IMR-90 (cell line): ENCODE measurements around the gene USP9X. TPM values are rescaled to one million over a fixed set of nuclear protein-coding genes. Genes with fewer than 3 reads are reported as not detected.

ENCODE experiments used
- ATAC-seq: fragments of 200-7000 bp; cut with Tn5 transposase; 2 replicates; pipeline ENCODE4 v1.9.1; 2020; ENCODE audit warnings: low read depth, mild to moderate bottlenecking, moderate library complexity
- BruUV-seq: library from RNA; stranded (reverse); fragments of 400-500 nt; replicated peaks from 2 replicates; lab custom pipeline; 2021; lab: Mats Ljungman, UMichigan
- CTCF ChIA-PET: fragments of 300-600 bp; formaldehyde crosslinking; extraction: SDS; loops from one replicate; lab custom pipeline; 2021; ENCODE audit warnings: antibody characterized with exemption; lab: Yijun Ruan, JAX
- POLR2A ChIA-PET: fragments of 300-600 bp; sonication (Branson Sonifier 250); formaldehyde crosslinking; loops from one replicate; lab custom pipeline; 2022; ENCODE audit warnings: antibody characterized with exemption; ENCODE audit not compliant: unreplicated experiment; lab: Charles Lee
- DNase-seq: peaks from one replicate; pipeline ENCODE4 v3.0.0; 2013
- H2AFZ ChIP-seq: replicated peaks from 2 replicates; pipeline ENCODE3; 2013; ENCODE audit warnings: low read length, mild to moderate bottlenecking; ENCODE audit not compliant: poor library complexity
- H2AK5ac ChIP-seq: 2 replicates; pipeline ENCODE4 v1.6.1; 2013; ENCODE audit warnings: low read depth, low read length, inconsistent platforms
- H2AK9ac ChIP-seq: replicated peaks from 2 replicates; pipeline ENCODE3; 2013; ENCODE audit warnings: mild to moderate bottlenecking, low read depth, low read length, moderate library complexity; ENCODE audit not compliant: poor library complexity
- H2BK120ac ChIP-seq: 2 replicates; pipeline ENCODE4 v1.6.1; 2013; ENCODE audit warnings: low read depth, low read length, inconsistent platforms
- H2BK15ac ChIP-seq: 3 replicates; pipeline ENCODE4 v1.6.1; 2013; ENCODE audit warnings: low read depth, low read length, inconsistent platforms
- H2BK20ac ChIP-seq: 2 replicates; pipeline ENCODE4 v1.6.1; 2013; ENCODE audit warnings: low read depth, mild to moderate bottlenecking, inconsistent platforms, low read length, moderate library complexity
- H2BK5ac ChIP-seq: 2 replicates; pipeline ENCODE4 v1.6.1; 2013; ENCODE audit warnings: mild to moderate bottlenecking, low read depth, low read length, inconsistent platforms; ENCODE audit not compliant: poor library complexity, severe bottlenecking
- H3K14ac ChIP-seq: replicated peaks from 2 replicates; pipeline ENCODE4 v1.6.1; 2013; ENCODE audit warnings: low read depth, low read length, inconsistent platforms
- H3K18ac ChIP-seq: 2 replicates; pipeline ENCODE4 v1.6.1; 2013; ENCODE audit warnings: low read depth, low read length, control low read depth
- H3K23ac ChIP-seq: 2 replicates; pipeline ENCODE4 v1.6.1; 2013; ENCODE audit warnings: low read depth, low read length, inconsistent platforms
- H3K27ac ChIP-seq: 2 replicates; pipeline ENCODE4 v1.5.1; 2013; ENCODE audit warnings: mild to moderate bottlenecking, control low read depth, low read length; ENCODE audit not compliant: insufficient read depth
- H3K27me3 ChIP-seq: 2 replicates; pipeline ENCODE4 v1.6.1; 2013; ENCODE audit warnings: low read length; ENCODE audit not compliant: control insufficient read depth, insufficient read depth
- H3K36me3 ChIP-seq: 2 replicates; pipeline ENCODE4 v1.6.1; 2013; ENCODE audit warnings: low read length, mixed read lengths; ENCODE audit not compliant: control insufficient read depth, insufficient read depth
- H3K4ac ChIP-seq: 2 replicates; pipeline ENCODE4 v1.6.1; 2013; ENCODE audit warnings: low read depth, low read length, inconsistent platforms
- H3K4me1 ChIP-seq: 2 replicates; pipeline ENCODE4 v1.6.1; 2013; ENCODE audit warnings: low read length, mixed read lengths; ENCODE audit not compliant: control insufficient read depth, insufficient read depth
- H3K4me2 ChIP-seq: 2 replicates; pipeline ENCODE4 v1.6.1; 2013; ENCODE audit warnings: low read depth, mild to moderate bottlenecking, control low read depth, low read length, moderate library complexity
- H3K4me3 ChIP-seq: 2 replicates; pipeline ENCODE4 v1.5.1; 2013; ENCODE audit warnings: low read depth, mild to moderate bottlenecking, control low read depth, low read length, moderate library complexity; ENCODE audit not compliant: insufficient read depth
- H3K56ac ChIP-seq: 2 replicates; pipeline ENCODE4 v1.6.1; 2013; ENCODE audit warnings: low read length, inconsistent platforms; ENCODE audit not compliant: insufficient read depth; ENCODE audit errors: extremely low read depth
- H3K79me1 ChIP-seq, 2 experiments: 2 replicates each; pipeline ENCODE4 v1.6.1; 2013; ENCODE audit warnings: low read length in 2 of 2, inconsistent platforms in 1 of 2, low read depth in 1 of 2
- H3K9ac ChIP-seq: 2 replicates; pipeline ENCODE4 v1.6.1; 2013; ENCODE audit warnings: low read depth, low read length, control low read depth
- H3K9me1 ChIP-seq: 2 replicates; pipeline ENCODE4 v1.6.1; 2013; ENCODE audit warnings: low read length, inconsistent platforms; ENCODE audit not compliant: insufficient read depth
- H3K9me3 ChIP-seq: 2 replicates; pipeline ENCODE4 v1.6.1; 2013; ENCODE audit warnings: low read length; ENCODE audit not compliant: control insufficient read depth, insufficient read depth
- H4K20me1 ChIP-seq: 2 replicates; pipeline ENCODE4 v1.6.1; 2013; ENCODE audit warnings: low read length, inconsistent platforms; ENCODE audit not compliant: insufficient read depth
- H4K5ac ChIP-seq: 2 replicates; pipeline ENCODE4 v1.6.1; 2013; ENCODE audit warnings: mild to moderate bottlenecking, low read depth, low read length, control low read depth
- H4K8ac ChIP-seq, 2 experiments: 2 replicates each; pipeline ENCODE4 v1.6.1; 2013; ENCODE audit warnings: low read depth in 2 of 2, low read length in 2 of 2, control low read depth in 1 of 2, inconsistent platforms in 1 of 2
- H4K91ac ChIP-seq: 2 replicates; pipeline ENCODE4 v1.6.1; 2013; ENCODE audit warnings: low read depth, low read length, inconsistent platforms; ENCODE audit not compliant: insufficient read depth
- BHLHE40 ChIP-seq: fragments of 150-350 bp; IDR thresholded peaks from 2 replicates; pipeline ENCODE4 v1.6.1; 2016; ENCODE audit warnings: mild to moderate bottlenecking, low read depth, low read length
- CEBPB ChIP-seq: IDR thresholded peaks from 2 replicates; pipeline ENCODE4 v1.6.1; 2012; ENCODE audit warnings: low read depth, low read length, improper control_type of control experiment
- FOS ChIP-seq: fragments of 150-350 bp; IDR thresholded peaks from 2 replicates; pipeline ENCODE4 v1.6.1; 2016; ENCODE audit warnings: low read depth, low read length
- MAFK ChIP-seq: IDR thresholded peaks from 2 replicates; pipeline ENCODE4 v1.6.1; 2012; ENCODE audit warnings: low read depth, low read length, improper control_type of control experiment
- MAZ ChIP-seq: IDR thresholded peaks from 2 replicates; pipeline ENCODE4 v1.6.1; 2012; ENCODE audit warnings: low read depth, mild to moderate bottlenecking, low read length, improper control_type of control experiment, moderate library complexity, borderline replicate concordance
- MXI1 ChIP-seq: IDR thresholded peaks from 2 replicates; pipeline ENCODE4 v1.6.1; 2012; ENCODE audit warnings: low read depth, mild to moderate bottlenecking, low read length, moderate library complexity, borderline replicate concordance
- RAD21 ChIP-seq: IDR thresholded peaks from 2 replicates; pipeline ENCODE4 v1.6.1; 2012; ENCODE audit warnings: low read length, improper control_type of control experiment
- RCOR1 ChIP-seq: IDR thresholded peaks from 2 replicates; pipeline ENCODE4 v1.6.1; 2012; ENCODE audit warnings: mild to moderate bottlenecking, low read length, improper control_type of control experiment; ENCODE audit not compliant: insufficient replicate concordance
- RFX5 ChIP-seq: IDR thresholded peaks from 2 replicates; pipeline ENCODE4 v1.8.0; 2012; ENCODE audit warnings: low read depth, mild to moderate bottlenecking, low read length, moderate library complexity
- SMC3 ChIP-seq: fragments of 150-350 bp; IDR thresholded peaks from 2 replicates; pipeline ENCODE4 v1.6.1; 2016; ENCODE audit warnings: low read depth, mild to moderate bottlenecking, antibody characterized with exemption, low read length, moderate library complexity
- WGBS, 2 experiments: methylation state at CpG; one replicate each; pipeline versions ENCODE4 v1.1.5 to v1.1.7; 2013; ENCODE audit warnings: missing lambda C conversion rate in 2 of 2; ENCODE audit not compliant: insufficient read length in 1 of 2; ENCODE audit errors: extremely low coverage in 2 of 2; 5-methylcytosine and 5-hydroxymethylcytosine counted together
- dilution Hi-C: fragments of 300-500 bp; cut with HindIII; formaldehyde crosslinking; loops from one replicate; pipeline ENCODE4 v1.14.3; 2018; ENCODE audit warnings: low sequenced_read_pairs; ENCODE audit not compliant: unreplicated experiment
- in situ Hi-C: fragments of 300-500 bp; cut with MboI; formaldehyde crosslinking; loops from 3 replicates; pipeline ENCODE4 v1.14.3; 2019; ENCODE audit warnings: low sequenced_read_pairs, inconsistent platforms, mixed read lengths
- intact Hi-C: fragments of 100-400 bp; cut with micrococcal nuclease; formaldehyde crosslinking; loops from 2 replicates; pipeline ENCODE4 v1.10.0; 2022
- polyA plus RNA-seq, 3 experiments: library from polyadenylated mRNA; depleted of rRNA; stranded (reverse); fragments of >200 nt; gene quantifications; 2 replicates each; pipeline ENCODE4 v1.2.3, GENCODE V29; 2012; ENCODE audit warnings: low replicate concordance in 1 of 3
- total RNA-seq: library from RNA; depleted of rRNA; stranded (reverse); fragments of >200 nt; gene quantifications from 2 replicates; pipeline ENCODE4 v1.2.3, GENCODE V29; 2012
- TF ChIP-seq, protein P1 (sequence below): fragments of 150-350 bp; IDR thresholded peaks from 2 replicates; pipeline ENCODE4 v1.6.1; 2017; ENCODE audit warnings: mild to moderate bottlenecking, antibody characterized with exemption, low read length, low read depth

Gene USP9X
- total and polyA plus RNA-seq, 2 of the 4 experiments (the other 2 are of a cell fraction), result 17.5 to 104 TPM

DNA sequence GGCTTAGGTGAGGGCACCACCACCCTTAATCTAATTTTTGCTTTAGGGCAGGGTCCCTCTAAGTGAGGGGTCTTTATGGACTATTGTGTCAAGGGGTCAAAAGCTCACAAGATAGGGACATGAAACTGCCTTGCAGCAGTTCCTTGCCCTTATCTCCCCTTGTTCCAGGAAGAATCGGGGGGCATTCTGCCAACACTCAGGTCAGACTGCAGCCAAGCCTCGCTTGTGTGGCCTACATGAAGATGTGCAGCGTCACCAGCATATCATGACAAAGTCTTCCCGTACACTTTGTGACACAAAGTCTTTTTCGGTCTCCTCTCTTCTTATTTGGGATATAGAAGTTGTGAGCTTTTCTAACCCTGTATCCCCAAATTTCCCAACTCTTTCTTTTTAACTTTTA, 17.5 kb upstream of the USP9X start:
- DNase-seq (no peak), ATAC-seq (no peak)
- Histone ChIP-seq H4K20me1 (no peaks in the 10 kb centered on the region), H2AK9ac (no peak overlapping the region), H3K36me3 (no peaks in the 10 kb centered on the region), H3K9ac (no peak overlapping the region), H2BK15ac (no peak overlapping the region), H4K8ac (no peak overlapping the region), H2BK120ac (no peak overlapping the region), H3K4me1 (no peaks in the 10 kb centered on the region), H2AK5ac (no peak overlapping the region), H4K5ac (no peak overlapping the region), H2BK20ac (no peak overlapping the region), H3K4me2 (no peak overlapping the region), H3K14ac (no peak overlapping the region), H3K27me3 (peaks cover 13% of the 10 kb centered on the region), H3K9me1 (no peaks in the 10 kb centered on the region), H3K18ac (no peak overlapping the region), H3K4ac (no peak overlapping the region), H3K4me3 (no peak overlapping the region), H3K27ac (no peak overlapping the region), H4K91ac (no peak overlapping the region), H2AFZ (no peak overlapping the region), H2BK5ac (no peak overlapping the region), H3K79me1 (no peaks in the 10 kb centered on the region), H3K56ac (no peak overlapping the region), H3K9me3 (no peaks in the 10 kb centered on the region), H3K23ac (no peak overlapping the region; the same call in 1 of the 2 replicates)
- TF ChIP-seq CEBPB (no peak), MAFK (no peak), RFX5 (no peak), SMC3 (no peak), RAD21 (no peak), MAZ (no peak), MXI1 (no peak), BHLHE40 (no peak), FOS (no peak), RCOR1 (no peak)
- TF ChIP-seq, protein P1, sequence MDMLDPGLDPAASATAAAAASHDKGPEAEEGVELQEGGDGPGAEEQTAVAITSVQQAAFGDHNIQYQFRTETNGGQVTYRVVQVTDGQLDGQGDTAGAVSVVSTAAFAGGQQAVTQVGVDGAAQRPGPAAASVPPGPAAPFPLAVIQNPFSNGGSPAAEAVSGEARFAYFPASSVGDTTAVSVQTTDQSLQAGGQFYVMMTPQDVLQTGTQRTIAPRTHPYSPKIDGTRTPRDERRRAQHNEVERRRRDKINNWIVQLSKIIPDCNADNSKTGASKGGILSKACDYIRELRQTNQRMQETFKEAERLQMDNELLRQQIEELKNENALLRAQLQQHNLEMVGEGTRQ, result no peak
- intact Hi-C loops (no loop called here), in situ Hi-C loops (no loop called here), dilution Hi-C loops (no loop called here)
- BruUV-seq, result no TSS peak
- no CpG with 5 or more reads among the region's 5 CpGs for WGBS, 2 experiments
- ChIA-PET CTCF (no interaction called here), POLR2A (no interaction called here)
